ENCODE results near the gene IRF7.
"Not testable (repeated sequence)": the region's sequence is repeated elsewhere in the genome, so short reads cannot be mapped to it uniquely, and the experiment has no call there.

IRF7 gene

GRCh38 chr11:577611-577894 is 38.2 kb downstream of the IRF7 start:
- DNase-seq: no peak

DNA sequence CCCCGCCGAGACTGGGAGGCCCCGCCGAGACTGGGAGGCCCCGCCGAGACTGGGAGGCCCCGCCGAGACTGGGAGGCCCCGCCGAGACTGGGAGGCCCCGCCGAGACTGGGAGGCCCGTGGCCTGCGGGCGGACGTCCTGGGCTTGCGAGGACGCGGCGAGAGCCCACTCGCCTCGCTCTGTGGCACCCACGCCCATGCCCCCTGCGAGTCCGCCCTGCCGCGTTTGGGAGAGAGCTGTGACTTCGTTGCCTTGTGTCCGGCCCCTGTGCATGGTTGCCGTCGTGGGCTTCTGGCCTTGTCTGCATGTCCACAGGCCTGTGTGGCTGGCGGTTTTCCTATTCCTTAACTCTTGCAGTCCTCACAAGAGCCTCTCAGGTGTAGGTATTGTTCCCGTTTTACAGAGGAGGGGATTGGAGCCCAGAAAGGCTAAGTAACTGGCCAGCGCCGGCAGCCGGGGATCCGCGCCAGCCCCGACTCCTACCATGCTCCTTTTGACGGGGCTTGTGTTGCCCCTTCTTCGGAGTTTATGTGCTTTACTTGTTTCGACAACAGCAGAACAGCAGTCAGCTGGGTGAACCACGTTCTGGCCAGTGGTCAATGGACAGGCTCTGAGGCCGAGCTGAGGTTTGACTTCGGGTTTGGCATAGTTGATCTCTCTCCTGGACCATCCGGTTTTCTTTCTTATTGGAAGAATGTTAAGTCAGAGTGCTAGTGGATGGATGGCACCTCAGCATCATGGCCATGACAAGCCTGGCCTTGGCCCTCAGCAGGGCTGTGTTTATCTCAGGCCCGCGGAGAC is 38.7 kb downstream of the IRF7 start:
- no peak for DNase-seq

DNA sequence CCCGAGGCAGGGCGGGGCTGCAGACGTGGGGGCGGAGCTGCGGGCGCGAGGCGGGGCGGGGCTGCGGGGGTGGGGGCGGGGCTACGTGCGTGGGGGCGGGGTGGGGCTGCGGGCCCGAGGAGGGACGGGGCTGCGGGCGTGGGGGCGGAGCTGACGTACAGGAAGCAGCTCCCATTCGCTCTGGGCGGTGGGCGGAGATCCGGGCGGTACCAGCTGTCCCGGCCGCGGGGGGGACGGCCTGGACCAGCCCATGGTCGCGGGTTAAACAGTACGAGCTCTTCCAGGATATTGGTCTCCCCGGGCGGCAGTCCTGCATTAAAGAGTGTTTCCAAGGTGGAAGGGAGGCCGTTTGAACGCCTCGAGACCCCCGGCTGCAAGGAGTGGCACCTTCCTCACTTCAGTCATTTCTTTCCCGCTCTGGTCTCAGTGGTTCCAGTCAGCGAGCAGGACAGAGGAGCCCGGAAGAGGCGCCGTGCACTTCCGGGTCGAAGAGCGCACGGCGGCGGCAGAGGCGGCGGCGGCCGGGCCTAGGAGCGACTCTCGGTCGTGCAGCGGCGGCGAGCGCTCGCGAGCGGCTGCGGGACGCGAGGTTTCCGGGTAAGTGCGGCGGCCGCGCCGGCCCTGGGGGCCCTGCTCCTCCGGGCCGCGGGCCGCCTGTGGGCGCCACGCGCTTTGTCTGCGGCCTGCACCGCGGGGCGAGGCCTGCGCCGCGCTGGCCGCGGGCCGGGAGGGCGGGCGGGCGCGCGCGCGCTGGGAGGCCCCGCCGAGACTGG is 39.6 kb downstream of the IRF7 start, which contains the start of gene PHRF1:
TSS of gene PHRF1 (plus strand) at position 475 of the 773 bp plus-strand sequence. CDS start 5,043 bp downstream, outside the sequence.
- DNase-seq: peak; percentile 96 to 99

GRCh38 chr11:575313-575995 is 40.3 kb downstream of the IRF7 start:
- DNase-seq: no peak

GRCh38 chr11:574632-575312 is 41.0 kb downstream of the IRF7 start:
- DNase-seq: no peak

DNA sequence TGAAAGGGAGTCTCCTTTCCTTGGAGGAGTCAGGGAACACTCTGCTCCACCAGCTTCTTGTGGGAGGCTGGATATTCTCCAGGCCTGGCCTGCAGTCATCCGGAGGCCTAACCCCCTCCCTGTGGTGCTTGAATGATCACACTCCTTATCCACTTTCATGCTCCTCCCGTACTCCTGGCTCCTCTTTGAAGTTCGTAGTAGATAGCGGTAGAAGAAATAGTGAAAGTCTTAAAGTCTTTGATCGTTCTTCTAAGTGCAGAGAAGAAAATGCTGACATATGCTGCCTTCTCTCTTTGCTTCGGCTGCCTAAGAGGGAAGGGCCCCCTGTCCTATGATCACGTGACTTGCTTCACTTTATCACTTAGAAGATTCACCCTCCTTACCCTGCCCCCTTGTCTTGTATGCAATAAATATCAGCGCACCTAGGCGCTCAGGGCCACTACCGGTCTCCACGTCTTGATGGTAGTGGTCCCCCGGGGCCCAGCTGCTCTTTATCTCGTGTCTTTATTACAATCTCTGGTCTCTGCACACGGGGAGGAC is 41.6 kb downstream of the IRF7 start:
- not testable (repeated sequence) for DNase-seq

GRCh38 chr11:573146-573759 is 42.5 kb downstream of the IRF7 start:
- DNase-seq: no peak

DNA sequence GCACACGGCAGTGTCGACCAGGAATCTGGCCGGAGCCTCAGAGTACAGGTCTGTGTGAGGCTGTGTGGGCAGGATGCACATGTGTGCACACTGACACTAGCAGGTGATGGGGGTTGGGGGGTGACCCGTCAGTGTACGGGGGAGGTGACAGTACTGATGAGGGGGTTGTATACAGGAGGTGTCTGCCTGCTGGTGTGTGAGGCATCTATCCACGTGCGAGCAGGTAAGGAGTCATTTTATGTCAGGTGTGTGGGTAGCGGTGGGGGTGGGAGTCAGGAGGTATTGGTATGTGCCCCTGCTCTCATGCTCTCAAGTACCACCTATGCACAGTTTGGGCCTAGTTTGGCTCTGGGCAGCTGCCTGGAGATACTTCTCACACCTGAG is 44.0 kb downstream of the IRF7 start:
- no peak for DNase-seq

DNA sequence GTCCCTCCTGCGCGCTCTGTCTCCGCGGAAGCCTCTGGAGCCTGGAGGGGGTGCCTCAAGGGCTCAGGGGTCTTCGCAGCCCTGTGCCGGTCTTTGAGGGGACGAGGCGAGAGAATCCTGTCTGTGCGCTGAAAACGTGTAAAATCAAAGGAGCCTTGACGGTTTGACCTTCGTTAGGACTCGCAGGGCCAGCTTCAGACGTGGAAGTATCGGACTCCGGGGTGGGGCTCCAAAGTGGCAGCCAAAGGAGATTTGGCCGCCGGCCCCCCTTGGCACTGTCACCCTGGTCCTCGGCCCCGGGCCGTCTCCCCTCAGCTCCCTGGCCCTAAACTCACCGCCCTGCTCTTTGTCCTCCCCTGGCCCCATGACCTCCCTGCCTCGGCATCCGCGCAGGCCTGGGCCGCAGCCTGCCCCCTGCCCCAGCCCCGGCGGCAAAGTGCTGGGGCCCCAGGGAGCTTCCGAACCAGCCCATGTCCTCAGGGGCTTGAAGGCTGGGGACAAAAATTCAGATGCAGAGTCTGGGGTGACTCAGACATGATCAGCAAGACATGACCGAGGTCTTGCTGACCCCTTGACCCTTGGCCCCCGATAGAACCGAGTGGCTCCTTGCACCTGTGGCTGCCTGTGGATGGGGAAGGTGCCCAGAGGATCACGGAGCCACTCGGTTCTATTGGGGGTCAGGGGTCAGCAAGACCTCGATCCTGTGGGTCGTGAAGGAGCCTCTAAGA is 46.4 kb downstream of the IRF7 start:
- DNase-seq: no peak

- peak; percentile 84 to 87 for DNase-seq
Measured at GRCh38 chr11:568306-569157, 47.2 kb downstream of the IRF7 start.

GRCh38 chr11:567629-568292 is 48.0 kb downstream of the IRF7 start:
- no peak for DNase-seq

DNA sequence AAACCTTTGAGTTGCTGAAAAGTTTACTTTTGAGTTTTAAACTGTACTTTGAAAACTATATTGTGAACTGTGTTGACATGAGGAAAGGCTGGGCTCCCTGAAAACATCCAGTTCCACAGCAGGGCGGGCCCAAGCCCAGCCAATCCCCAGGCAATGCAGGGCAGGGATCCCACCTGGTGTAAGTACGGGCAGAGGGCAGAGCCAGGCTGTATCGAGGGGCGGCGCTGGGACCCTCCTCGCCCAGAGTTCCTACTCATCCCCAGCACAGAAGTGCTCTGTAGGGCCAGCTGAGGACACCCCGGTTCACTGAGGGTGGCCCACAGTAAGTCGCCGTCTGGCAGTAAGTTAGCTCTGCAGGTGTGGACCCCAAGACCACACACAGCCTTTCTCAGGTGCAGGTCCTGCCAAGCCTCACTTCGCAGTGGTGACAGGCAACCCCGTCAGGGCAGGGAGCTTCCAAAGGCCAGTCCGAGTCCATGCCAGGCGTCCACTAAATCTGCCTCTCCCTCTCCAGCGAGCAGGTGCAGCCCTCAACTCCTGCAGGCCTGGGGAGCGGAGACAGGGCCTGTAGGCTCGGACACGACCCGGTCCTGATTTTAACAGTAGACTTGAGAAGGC is 48.6 kb downstream of the IRF7 start:
- no peak for DNase-seq

DNA sequence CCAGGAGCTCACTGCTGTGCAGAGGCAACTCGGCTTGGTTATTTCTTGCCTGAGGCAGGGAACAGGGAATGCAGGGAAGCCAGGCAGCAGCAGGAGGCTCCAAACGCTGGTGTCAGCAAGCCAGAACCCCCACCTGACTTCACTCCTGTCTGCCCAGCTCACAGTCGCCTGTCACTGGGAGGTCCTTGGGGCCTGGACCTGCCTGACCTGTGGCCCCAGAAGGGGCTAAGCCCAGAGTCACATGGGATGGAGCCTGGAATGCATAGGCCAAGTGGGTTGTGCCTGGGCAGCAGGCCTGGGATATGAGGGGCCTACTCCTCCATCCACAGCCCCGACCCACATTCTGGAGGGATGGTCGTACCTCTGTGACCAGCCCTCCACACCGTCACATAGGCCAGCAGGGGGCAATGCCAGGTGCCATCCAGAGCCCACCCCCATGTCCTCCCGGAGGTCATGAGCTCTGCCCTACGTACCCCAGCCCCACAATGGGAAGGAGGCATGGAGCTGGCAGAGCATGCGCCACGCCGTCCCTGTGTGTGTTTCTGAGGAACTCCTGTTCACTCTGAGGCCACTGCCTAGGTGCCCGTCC is 49.7 kb downstream of the IRF7 start:
- no peak for DNase-seq

DNA sequence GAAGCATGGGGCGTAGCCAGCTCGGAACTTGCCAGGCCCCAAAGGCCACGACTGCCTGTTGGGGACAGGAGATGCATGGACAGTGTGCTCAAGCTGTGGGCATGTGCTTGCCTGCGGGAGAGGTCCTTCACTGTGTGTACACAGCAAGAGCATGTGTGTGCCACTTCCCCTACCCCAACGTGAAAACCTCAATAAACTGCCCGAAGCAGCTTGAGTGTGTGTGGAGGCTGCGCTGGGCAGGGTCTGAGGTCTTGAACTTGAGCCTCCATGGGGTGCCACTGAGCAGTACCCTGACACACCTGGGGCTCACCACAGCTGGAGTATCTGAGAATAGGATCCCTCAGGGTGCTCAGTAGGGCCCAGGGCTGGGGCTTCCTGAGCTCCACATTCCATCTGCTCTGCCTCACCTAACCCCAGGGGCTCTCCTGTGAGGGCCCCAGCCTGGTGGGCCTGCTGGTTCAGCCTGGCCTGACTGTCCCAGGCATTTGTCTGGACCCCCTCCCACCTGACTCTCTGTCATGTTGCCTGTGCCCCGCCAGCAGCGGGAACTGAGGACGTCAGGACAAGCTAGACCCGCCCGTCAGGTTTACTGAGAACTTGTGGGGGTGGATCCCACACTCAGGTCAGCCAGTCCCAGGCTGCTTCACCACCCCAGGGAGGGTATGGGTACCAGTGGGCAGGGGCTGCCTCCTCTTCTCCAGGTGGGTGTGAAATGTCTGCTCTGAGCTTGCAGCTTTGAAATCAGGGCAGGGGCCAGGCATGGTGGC is 51.8 kb downstream of the IRF7 start:
- no peak for DNase-seq

- DNase-seq: no peak
Measured at GRCh38 chr11:563066-563811, 52.5 kb downstream of the IRF7 start.
